Stimulated activated CD4-positive, alpha-beta T cell treated with anti-CD3 and anti-CD28 coated beads, Interleukin-12 subunit alpha, Interleukin-12 subunit beta, amount 100 ng/mL, for 4 hours (primary cell): Measurements from ENCODE around the gene MBNL2.
"Not testable (repeated sequence)": the region's sequence is repeated elsewhere in the genome, so short reads cannot be mapped to it uniquely, and the experiment has no call there.

ENCODE experiments used
- DNase-seq: peaks from one replicate; pipeline ENCODE4 v3.0.0-alpha.2; 2020

The MBNL2 gene, protein sequence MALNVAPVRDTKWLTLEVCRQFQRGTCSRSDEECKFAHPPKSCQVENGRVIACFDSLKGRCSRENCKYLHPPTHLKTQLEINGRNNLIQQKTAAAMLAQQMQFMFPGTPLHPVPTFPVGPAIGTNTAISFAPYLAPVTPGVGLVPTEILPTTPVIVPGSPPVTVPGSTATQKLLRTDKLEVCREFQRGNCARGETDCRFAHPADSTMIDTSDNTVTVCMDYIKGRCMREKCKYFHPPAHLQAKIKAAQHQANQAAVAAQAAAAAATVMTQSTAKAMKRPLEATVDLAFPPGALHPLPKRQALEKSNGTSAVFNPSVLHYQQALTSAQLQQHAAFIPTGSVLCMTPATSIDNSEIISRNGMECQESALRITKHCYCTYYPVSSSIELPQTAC

DNA sequence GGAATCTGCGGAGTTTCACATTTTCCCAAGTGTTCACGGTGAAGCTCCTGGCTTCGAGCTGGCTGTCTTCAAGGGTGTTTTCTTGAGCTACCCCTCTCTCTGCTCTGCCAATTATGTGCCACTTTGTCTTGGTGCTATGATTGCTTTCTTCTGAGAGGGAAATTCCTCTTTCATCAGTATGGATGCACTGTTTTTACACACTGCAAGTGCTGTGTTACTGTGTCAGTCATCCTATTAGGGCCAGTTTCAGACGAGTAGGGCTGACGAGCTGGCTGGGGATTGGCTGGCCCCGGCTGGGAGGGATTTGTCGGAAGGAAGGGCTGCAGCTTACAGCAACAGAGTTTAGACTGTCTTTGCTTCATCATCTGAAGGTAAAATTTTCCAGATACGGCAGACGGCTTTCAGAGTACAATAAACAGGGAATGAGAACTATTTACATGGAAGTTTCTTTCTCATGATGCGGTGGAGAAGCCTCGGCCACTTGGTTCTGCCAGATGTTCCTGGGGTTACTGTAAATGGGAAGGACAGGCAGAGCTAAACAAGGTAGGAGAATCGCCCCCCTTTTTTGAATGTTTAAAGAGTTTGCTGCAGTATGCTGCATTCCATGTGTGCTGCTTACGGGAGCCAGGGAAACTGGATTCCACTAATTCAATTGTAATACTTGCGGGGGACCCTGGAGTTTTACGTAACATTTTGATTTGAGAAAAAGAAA, at the start of gene MBNL2:
TSS of gene MBNL2 (plus strand) at position 345 of the 712 bp plus-strand sequence. CDS start 53,903 bp downstream, outside the sequence.
- peak; percentile 73 for DNase-seq

GRCh38 chr13:97174638-97175037, 47.5 kb upstream of the MBNL2 start:
- no peak for DNase-seq

DNA sequence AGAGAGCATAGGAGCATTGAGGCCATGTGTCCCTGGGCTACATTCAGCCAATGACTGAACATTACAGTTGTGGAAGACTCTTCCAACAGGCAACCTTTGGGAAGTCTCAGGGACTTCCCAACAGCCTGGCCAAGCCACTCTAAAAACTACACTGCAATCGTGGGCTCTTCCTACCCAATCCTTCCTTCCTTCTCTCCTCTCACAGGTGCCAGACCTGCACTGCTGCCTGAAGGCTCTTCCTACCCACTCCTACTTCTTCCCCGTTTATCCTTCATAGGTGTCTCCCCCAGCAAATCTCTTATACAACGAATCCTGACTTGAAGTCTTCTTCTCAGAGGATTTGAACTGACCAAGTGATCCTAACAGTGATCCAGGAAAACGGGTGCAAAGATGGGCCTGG, 47.1 kb upstream of the MBNL2 start:
- no peak for DNase-seq

DNA sequence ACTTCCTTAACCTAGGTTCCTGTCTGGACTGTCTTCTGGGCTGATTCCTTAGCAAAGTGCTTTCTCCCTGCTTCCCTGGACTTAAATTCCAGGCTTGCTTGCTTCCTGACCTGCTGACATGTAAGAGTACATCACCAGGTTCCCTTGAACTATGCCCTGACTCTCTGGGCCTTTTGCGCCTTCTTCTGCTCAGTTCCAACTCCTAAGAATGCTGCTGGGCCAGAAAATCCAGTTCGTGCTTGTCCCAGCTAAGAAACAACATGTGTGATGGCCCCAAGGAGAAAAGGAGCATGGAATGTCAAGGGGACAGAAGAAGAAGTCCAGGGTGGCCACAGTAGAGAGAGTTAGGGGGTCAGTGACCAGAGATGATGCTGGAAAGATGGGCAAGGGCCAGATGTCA, 42.6 kb upstream of the MBNL2 start:
- no peak for DNase-seq

GRCh38 chr13:97182111-97182890, 39.8 kb upstream of the MBNL2 start:
- DNase-seq = no peak

DNA sequence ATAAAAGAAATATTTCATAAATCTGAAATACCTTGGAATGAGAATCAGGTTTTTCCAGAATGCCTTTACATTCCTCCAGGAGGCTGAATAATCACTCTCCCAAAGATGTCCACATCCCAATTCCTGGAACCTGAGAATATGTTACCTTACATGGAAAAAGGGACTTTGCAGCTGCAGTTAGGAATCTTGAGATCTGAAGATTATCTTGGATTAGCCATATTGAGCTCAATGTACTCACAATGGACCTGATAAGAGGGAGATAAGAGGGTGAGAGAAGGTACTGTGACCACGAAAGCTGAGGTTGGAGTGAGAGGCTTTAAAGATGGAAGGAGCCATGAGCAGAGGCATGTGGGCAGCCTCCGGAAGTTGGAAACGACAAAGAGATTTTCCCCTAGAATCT, 36.8 kb upstream of the MBNL2 start:
- DNase-seq = no peak

GRCh38 chr13:97185751-97186150, 36.4 kb upstream of the MBNL2 start:
- DNase-seq = no peak

DNA sequence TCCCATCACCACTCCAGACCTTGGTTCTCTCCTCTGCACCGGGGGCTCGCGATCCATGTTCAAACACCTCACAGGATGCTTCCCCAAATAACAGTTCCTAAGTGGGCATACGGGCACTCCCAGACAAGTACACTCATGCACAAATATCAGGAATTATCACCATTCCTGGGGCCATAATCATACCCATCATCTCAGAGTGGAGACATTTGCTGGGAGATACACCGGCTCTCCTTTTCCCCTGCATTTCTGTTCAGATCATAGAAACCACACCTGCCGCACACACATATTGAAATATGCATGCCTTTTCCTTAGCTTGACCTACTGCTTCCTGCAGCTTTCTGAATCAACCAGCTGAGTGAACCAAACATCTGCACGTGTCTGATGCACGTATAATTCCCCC, 33.9 kb upstream of the MBNL2 start:
- DNase-seq = no peak

- DNase-seq = no peak
Measured at GRCh38 chr13:97189928-97190327, 32.2 kb upstream of the MBNL2 start.

- DNase-seq = no peak
Measured at GRCh38 chr13:97191142-97191541, 31.0 kb upstream of the MBNL2 start.

GRCh38 chr13:97191615-97192014, 30.5 kb upstream of the MBNL2 start:
- DNase-seq = no peak

DNA sequence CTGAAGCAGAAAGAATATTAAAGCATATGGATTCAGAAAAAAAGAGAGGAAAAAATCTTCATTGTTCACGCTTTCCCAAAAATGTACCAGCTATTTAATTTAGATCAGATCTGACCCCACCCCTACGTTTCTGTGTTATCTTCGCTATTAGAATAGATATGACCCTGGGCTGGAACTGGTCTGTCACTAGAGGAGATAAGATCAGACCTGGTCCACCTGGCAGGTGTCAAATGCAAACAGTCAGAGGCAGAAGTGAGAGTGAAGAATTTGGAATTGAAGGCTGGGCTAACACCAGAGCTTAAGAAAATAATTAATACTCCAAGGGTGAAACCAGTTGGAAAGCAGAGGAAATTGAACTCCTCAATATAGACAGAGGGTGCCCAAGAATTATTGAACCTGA, 30.0 kb upstream of the MBNL2 start:
- no peak for DNase-seq

DNA sequence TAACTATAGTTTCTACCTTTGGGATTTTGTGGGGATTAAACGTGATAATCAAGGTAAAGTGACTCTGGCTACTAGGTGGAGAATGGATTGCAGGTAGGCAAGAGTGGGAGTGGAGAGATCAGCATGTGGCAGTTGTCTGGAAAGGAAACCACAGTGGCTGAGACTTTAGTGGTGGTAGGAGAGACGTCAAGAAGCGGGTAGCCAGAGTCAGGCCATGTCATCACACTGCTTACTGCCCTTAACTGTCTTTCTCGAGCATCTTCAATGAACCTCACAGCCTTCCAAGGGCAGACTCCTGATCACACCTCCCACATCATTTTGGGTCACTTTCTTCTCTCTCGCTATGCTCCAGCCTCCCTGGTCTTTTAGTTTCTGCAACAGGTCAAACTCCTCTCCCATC, 28.6 kb upstream of the MBNL2 start:
- DNase-seq = no peak

DNA sequence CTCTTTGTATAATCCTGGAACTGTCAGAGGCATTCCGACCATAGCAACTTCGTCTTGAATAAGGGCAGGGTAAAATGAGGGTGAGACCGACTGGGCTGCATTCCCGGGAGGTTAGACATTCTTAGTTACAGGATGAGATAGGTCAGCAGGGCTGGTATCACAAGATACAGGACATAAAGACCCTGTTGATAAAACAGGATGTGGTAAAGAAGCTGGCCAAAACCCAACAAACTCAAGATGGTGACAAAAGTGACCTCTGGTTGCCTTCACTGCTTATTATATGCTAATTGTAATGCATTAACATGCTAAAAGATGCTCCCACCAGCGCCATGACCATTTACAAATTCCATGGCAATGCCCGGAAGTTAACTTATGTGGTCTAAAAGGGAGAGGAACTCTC, 27.7 kb upstream of the MBNL2 start:
- DNase-seq = no peak

DNA sequence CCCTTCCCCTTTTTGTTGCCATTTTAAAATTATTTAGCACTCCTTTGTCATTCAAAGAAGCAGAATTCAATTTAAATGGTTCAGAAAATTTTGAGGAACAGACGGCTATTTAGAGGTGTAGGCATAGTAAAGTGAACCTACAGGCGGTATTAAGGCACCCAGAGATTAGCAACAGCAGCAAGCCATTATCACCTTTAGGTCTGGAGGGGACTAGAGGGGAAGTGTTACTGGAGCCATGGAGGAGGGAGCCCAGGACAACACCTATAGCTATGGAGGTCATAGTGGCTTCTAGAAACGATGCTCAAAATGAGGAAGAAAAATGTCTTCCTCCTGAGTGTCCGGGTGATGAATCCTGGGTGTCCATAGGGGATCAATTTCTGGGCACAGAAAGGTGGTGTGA, 25.8 kb upstream of the MBNL2 start:
- no peak for DNase-seq

- no peak for DNase-seq
Measured at GRCh38 chr13:97198753-97199152, 23.4 kb upstream of the MBNL2 start.

- DNase-seq = no peak
Measured at GRCh38 chr13:97199451-97199850, 22.7 kb upstream of the MBNL2 start.

- no peak for DNase-seq
Measured at GRCh38 chr13:97200081-97200942, 21.8 kb upstream of the MBNL2 start.

DNA sequence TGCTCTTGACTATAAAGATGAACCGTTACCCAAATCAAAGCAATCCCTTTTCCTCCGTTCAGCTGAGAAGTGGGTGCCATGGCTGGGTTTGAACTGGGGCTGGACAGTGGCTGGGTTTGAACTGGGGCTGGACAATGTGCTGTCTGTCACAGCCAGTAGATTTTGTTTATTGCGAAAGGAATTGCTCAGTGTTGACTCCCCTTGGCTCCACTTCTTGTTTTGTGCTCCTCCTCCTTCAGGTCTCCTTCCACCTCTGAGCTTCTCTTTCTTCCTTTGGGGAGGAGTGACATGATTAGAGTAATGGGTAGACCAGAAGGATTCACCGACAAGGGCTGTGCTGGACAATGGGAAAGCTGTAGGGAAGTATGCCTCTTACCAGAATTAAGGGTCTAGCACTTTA, 19.4 kb upstream of the MBNL2 start:
- no peak for DNase-seq

GRCh38 chr13:97205465-97205864, 16.7 kb upstream of the MBNL2 start:
- DNase-seq = no peak

GRCh38 chr13:97205982-97206381, 16.2 kb upstream of the MBNL2 start:
- no peak for DNase-seq

DNA sequence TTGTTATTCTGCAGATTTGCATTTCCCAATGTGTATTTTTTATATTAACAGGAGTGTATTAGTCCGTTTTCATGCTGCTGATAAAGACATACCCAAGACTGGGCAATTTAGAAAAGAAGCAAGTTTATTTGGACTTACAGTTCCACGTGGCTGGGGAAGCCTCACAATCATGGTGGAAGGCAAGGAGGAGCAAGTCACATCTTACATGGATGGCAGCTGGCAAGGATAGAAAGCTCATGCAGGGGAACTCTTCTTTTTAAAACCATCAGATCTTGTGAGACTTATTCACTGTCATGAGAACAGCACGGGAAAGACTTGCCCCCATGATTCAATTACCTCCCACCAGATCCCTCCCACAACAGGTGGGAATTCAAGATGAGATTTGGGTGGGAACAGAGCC, 14.9 kb upstream of the MBNL2 start:
- not testable (repeated sequence) for DNase-seq

- DNase-seq = no peak
Measured at GRCh38 chr13:97211300-97211699, 10.8 kb upstream of the MBNL2 start.
